Activated CD4-positive, alpha-beta T cell treated with anti-CD3 and anti-CD28 coated beads, Interleukin-2, amount 50 U/mL, for 16 hours (primary cell): ENCODE measurements around the gene UHRF2.
"Not testable (repeated sequence)": the region's sequence is repeated elsewhere in the genome, so short reads cannot be mapped to it uniquely, and the experiment has no call there.

Source experiments
- DNase-seq: peaks from one replicate; pipeline ENCODE4 v3.0.0-alpha.2; 2020

UHRF2 gene

DNA sequence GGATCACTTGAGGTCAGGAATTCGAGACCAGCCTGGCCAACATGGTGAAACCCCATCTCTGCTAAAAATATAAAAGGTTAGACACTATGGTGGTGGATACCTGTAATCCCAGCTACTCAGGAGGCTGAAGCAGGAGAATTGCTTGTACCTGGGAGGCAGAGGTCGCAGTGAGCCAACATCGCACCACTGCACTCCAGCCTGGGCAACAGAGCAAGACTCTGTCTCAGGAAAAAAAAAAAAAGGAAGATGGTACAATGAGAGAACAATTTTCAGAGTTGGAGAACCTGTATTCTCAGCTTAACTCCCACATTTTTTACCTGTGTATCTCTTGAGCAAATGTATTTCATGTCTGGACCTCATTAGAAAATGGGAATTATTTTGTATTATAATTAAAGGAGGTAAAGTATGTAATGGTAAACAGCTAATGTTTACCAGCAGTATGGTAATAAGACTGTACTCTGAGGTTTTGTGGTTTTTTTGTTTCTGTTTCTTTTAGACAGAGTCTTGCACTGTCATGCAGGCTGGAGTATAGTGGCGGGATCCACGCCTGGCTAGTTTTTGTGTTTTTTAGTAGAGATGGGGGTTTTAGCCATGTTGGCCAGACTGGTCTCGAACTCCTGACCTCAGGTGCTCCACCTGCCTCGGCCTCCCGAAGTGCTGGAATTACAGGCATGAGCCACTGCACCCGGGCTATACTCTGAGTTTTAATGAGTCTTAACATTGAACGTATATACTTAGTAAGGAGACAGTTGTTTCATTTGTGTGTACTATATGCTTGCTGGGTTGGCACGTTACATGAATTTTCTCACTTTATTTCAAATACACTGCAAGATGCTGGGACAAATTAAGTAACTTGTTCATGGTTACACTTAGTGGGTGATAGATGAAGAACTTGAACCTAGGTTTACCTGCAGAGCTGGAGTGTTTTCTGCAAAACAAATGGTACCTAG, 16.2 kb downstream of the UHRF2 start:
- peak; percentile 58 for DNase-seq

DNA sequence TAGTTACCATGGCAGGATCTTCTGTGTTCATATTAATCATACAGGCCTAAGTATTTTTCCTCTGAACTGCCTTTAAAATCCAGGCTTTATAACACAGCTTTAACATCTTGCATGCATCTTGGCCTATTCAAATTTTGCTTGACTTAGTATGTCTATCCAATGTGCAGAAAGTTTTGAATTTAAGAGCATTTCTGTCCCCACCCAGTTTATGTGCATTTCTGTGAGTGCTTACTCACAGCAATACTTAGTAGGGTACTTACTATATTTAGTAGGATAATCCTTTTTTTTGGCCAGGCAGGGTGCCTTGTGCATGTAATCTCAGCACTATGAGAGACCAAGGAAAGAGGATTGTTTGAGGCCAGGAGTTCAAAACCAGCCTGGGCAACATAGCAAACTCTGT, 18.0 kb downstream of the UHRF2 start:
- no peak for DNase-seq

DNA sequence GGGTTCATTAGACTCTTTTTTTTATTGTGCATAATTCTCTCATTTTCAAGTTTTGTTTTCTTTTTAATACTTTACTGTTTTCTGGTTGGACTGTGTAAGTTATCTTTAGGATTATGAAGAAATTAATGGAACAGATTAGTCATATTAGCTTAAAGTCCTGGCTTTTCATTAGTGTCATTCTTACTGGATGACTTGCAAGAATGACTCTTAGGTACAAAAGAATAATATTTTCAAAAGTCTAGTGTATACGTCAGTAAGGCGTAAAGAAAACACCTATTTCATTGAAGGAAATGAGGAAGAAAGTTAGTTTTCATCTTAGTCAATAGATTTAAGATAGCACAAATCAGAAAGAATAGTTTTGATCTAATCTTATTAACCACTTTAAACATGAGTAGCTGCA, 20.4 kb downstream of the UHRF2 start:
- DNase-seq, result peak; percentile 45

DNA sequence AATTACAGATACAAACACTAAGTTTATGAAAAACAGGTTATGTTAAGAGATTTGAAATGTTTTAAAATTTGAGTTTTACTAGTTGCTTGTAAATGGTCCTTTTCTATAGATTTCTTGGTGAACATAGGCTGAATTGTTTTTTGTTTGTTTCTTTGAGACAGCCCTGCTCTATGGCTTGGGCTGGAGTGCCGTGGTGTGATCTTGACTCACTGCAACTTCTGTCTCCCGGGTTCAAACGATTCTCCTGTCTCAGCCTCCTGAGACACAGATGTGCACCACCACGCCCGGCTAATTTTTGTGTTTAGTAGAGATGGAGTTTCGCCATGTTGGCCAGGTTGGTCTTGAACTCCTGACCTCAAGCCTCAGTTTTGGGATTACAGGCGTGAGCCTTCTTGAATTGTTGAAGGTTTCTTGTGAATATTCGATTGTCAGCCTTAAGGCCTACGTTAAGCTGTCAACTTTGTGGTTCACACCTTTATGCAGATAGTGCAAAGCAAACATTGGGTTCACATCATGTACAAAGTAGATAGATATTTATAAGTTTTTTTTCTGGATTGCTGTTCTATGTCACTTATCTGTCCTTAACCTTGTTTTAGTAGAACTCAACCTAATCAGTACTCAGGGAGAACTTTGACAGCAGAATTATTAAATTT, 26.2 kb downstream of the UHRF2 start:
- no peak for DNase-seq

DNA sequence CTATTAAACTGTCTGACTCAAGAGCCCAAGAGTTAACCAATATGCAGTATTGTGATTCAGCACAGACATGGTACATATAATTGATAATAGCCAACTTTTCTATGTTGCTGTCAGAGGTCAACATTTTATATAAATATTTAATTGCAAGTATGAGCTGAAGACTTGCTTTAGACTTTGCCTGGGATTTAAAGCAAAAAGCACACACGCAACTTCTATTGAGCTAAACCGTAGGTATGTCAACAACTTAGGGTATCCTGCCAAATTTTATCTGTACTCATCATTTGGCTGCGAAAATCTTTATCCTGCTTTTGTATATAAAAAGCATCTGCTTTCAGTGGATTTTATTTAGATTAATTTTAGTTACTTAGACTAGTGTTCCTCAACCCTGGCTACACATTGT, 27.4 kb downstream of the UHRF2 start:
- no peak for DNase-seq

DNA sequence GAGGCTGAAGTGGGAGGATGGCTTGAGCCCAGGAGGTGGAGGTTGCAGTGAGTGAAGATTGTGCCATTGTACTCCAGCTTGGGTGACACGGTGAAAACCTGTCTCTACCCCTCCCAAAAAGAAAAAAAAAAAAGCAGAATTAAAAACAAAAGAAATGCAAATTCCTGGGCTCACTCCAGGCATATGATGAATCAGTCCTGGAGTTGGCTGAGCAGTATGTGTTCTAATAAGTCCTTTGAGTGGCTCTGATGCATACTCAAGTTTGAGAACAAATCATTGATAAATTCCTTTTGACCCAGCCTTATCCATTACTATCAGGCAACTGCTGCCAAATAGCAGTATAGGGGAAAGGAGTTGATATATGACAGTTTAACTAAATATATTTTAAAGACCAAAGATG, 28.3 kb downstream of the UHRF2 start:
- DNase-seq, result no peak

DNA sequence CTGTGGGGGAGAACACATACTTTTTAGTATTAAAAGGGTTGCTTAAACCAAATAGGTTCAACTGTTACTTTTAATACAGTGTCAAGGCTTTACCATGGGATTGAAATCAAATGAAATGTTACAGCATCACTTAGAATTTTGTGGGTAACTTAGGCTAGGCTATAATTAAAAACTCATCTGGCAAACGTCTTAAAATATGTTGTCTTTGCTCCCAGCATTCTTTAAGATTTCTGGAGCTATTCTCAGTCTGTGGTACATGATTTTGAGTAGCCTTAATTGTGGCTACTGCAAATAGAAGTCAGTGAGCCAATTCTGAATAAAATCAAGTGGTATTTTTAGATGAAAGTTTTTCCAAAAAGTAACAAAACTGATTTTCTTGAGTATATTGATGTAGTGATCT, 30.7 kb downstream of the UHRF2 start:
- DNase-seq, result no peak

DNA sequence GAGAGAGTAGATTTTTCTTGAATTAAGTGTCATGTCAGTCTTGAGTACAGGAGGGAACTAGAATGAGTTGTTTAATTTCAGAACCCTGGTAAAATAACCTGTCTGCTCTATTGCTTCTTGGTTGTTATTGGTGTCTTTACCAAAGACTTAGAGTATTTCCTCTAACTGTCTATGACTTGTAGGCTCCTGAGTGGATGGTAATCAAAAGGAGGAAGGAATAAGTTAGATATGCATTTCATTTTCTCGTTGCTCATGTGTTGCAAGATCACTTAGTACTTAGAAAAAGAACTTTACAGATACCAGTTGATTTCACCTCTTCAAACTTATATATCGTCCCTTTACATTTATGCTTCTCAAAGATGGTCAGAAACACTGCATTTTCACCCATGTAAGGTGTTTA, 31.1 kb downstream of the UHRF2 start:
- DNase-seq, result no peak

DNA sequence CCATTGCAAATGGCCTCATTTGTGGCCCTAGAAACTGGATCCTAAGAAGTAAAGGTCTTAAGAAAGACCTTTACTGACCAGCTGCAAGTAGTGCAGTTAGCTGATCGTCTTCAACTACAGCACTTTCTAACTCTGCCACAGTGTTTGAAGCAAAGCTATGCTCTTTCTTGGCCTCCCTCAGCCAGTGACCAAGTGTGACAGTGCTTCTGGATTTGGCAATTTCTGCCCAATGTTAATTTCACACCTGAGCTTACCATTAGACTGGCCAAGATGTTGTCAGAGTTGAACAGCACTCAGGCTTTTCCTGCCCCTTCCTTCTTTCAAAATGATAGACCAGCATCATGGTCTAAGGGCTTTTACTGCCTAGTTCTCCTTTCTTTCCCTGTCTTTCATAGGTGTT, 36.1 kb downstream of the UHRF2 start:
- no peak for DNase-seq

DNA sequence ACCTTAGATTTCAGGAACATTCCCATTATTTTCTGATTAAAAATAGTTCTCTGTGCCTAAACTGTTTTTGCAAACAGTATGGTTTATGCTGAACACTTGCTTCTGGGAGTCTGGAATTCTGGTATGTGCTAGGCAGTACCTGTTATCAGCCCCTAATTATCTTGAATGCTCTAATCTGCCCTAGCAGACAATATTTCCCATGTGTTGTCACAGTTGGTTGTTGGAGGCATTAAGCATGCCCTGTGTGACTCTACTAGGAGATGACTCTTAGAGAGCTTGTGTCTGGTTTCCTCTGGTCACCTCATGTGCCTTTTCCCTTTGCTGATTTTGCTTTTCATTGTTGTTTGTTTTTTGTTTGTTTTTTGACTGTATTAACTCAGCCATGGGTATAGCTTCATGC, 36.6 kb downstream of the UHRF2 start:
- no peak for DNase-seq

DNA sequence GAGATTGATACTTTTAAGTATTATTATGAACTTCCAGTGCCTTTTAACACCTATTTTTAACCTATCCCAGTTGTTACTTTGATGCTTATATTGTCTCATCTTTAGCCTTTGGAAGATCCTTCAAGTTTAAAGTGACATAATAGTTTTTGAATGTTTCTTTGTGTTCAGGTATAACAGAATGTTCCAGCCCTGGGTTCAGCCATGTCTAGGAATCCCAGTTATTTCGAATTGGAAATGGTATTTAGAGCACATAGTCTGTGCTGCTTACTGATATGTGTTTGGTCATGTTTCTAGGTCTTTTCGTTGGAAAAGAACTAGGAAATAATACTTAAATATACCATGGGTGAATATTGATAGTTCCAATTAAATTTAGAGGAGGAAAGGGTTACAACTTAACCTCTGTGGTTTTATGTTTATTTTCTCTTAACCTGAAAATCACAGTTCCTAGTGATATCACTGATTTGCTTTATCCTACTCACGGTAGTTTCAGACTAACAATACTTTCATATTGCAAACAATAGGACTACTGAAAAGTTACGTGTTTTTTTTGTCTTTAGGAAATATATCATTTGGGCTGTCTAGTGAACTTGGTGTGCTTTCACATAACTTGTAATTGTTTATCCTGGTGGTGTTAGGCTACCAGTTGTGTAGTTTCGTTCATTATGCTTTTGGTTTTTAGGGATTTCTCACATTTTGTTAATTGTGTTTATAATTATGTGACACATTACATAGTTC, 37.8 kb downstream of the UHRF2 start:
- DNase-seq, result no peak

DNA sequence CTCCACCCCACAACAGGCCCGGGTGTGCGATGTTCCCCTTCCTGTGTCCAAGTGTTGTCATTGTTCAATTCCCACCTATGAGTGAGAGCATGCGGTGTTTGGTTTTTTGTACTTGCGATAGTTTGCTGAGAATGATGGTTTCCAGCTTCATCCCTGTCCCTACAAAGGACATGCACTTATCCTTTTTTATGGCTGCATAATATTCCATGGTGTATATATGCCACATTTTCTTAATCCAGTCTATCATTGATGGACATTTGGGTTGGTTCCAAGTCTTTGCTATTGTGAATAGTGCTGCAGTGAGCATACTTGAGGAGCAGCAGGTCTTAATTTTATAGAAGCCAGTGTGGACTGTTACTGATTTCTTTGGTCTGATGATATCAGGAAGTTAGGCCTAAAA, 42.3 kb downstream of the UHRF2 start:
- DNase-seq, result not testable (repeated sequence)

DNA sequence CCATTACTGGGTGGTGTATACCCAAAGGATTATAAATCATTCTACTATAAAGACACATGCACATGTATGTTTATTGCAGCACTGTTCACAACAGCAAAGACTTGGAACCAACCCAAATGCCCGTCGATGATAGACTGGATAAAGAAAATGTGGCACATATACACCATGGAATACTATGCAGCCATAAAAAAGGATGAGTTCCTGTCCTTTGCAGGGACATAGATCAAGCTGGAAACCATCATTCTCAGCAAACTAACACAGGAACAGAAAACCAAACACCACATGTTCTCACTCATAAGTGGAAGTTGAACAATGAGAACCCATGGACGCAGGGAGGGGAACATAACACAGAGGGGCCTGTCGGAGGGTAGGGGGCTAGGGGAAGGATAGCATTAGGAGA, 45.7 kb downstream of the UHRF2 start:
- not testable (repeated sequence) for DNase-seq

DNA sequence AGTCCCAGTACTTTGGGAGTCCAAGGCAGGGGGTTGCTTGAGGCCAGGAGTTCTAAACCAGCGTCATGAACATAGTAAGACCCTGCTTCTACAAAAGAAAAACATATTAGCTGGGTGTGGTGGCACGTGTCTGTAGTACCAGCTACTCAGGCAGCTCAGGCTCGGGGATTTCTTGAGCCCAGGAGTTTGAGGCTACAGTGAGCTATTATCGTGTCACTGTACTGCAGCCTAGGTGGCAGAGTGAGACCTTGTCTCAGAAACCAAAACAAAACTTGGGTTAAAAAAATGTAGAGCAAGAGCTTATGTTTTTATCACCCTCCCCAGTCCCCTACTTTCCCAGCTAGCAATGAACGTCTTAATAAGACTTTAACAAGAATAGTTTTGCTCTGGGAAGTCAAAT, 46.7 kb downstream of the UHRF2 start:
- no peak for DNase-seq

DNA sequence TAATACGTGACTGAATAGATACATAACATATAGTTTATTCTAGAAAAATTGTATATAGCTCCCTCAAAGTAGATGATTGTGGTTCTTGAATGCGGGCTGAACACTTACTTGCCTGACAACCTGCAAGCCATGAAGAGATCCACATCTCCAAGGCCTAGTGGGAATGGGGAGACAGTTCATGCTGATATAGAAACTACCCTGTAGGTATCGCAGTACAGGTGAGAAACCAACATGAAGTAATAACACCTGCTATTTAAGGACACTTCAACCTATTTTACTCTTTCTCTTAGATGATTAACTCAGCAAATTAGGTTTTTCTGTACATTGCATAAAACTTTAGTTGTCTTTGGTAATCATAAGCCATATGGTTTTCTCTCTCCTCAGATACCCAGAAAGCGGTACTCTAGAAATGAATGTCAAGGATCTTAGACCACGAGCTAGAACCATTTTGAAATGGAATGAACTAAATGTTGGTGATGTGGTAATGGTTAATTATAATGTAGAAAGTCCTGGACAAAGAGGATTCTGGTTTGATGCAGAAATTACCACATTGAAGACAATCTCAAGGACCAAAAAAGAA, 47.3 kb downstream of the UHRF2 start:
- DNase-seq, result no peak

DNA sequence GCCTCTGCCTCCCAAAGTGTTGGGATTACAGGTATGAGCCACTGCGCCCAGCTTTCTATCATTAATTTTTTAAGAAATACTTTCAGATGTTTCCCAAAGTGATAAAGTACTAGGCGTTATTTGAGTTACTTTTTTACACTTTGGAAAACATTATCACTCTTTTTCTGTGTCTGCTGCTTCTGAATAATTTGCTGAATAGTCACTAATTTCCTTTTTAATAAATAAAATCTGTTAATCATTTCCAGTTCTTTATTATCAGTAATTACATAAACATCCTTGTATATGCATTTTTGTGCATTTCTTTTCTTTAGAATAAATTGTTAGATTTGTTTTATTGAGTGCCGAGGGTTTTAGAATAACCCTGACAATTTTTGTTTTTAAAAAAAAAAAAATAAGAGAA, 48.6 kb downstream of the UHRF2 start:
- no peak for DNase-seq

DNA sequence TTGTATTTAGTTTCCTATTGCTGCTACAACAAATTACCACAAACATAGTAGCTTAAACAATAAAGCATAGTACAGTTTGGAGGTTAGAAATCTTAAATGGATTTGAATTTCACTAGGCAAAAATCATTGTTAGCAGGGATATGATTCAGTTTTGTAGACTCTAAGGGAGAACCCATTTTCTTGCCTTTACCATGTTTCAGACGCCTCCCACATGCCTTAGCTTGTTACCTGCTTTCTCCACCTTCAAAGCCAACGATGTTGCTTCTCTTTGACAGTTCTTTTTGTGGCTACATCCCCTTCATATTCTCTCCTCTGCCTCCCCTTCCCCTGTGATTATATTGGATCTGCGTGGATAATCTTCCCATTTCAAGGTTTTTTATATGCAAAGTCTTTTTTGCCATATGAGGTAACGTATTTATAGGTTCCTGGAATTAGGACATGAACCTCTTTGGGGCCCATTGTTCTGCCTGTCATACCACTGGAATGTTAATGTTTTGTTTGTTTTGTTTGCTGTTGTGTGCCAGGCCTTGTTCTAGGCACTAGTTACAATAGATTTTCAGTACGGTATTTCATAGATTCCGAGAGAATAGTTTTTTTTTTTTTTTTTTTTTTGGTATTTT, 54.1 kb downstream of the UHRF2 start:
- DNase-seq, result no peak

DNA sequence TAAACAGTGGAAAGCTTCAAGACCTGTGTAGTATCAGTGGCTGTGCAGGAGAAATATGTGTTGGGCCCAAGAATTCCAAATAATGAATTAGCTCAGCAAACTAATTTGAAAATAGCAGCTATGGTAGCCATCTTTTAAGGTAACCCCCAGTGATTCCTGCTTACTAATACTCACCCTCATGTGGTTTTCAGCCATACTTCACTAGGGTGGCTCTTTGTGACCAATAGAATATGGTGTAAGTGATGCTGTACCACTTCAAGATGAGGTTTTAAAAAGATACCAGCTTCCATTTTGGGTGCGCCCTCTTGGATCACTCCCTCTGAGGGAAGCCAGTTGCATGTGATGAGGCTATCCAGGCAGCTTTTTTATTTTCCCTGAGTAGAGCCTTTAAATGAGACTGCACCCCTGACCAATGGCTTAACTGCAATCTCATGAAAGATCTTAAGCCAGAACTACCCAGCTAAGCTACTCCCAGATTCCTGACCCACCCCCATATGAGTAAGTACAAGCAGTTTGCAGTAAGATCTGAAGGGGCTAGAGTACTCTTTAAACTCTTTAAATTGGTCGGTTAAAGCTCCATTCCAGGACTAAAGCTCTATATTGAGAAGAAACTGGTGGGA, 58.3 kb downstream of the UHRF2 start:
- no peak for DNase-seq

DNA sequence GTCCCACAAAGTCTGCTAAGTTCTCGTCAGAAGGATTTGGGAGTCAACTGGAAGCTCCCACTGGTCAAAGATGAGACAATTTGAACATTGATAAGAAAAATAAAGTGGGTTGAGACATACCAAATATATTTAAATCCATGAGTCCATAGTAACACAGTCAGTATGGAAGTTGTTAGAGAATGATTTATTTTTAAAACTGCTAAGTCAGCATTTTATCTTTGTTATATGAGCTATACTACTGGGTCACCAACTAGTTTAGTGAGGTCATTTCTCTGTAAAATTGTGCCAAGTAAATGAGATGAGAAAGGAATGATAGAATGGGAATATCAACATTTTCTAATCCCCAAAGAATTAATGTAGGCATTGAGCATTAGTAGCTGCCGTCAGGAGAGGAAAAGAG, 60.2 kb downstream of the UHRF2 start:
- DNase-seq, result no peak

DNA sequence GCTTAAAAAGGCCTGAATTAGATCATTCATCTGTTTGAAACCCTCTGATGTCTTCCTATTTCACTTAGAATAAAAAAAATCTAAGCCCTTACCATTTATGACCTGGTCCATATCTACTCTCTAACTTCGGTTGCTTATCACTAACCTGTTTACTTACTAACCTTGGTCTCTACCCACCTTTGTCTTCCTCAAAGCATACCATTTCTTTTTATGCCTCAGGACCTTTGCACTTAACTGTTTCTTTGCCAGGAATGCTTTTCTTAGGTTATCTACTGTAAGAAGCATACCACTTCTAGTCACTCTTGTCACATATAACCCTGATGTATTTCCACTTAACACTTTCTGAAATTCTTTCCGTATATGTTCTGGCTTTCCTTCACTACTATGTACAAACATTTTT, 67.0 kb downstream of the UHRF2 start:
- DNase-seq, result no peak

DNA sequence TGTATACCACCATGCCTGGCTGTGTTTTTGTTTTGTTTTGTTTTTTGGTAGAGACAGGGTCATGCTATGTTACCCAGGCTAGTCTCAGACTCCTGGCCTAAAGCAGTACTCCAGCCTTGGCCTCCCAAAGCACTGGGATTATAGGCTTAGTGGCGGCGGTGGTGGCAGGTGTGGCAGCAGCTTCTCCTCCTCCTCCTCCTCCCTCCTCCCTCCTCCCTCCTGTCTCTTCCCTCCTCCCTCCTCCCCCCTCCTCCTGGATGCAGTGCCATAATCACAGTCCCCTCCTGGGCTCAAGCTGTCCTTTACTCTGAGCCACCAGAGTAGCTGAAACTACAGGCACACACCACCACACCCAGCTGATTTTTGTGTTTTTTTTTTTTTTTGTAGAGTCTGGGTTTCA, 71.2 kb downstream of the UHRF2 start:
- DNase-seq, result no peak

DNA sequence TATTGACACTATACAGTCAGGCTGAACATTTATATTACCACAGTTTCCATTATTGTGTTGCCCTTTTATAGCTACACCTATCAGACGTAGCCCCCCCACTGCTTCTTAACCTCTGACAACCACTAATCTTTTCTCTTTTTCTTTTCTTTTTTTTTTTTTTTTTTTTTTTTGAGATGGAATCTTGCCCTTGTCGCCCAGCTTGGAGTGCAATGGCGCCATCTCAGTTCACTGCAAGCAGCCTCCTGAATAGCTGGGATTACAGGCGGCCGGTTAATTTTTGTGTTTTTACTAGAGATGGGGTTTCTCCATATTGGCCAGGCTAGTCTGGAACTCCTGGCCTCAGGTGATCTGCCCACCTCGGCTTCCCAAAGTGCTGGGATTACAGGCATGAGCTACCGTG, 75.4 kb downstream of the UHRF2 start:
- no peak for DNase-seq

DNA sequence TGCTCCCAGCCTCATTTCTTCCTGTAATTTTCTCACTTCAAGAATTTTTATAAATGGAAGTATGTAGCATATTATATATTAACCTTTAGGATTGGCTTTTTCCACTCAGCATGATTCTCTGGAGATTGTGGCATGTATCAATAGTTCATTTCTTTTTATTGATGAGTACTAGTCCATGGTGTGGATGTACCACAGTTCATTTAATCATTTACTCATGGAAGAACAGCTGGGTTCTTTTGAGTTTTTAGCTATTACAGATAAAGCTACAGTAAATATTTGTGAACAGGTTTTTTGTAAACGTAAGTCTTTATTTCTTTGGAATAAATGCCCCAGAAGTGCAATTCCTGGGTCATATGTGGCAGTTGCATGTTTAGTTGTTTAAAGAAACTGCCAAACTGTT, 76.1 kb downstream of the UHRF2 start:
- DNase-seq, result no peak
